Measurements from ENCODE around the gene BTNL9.

- TF ChIP-seq, protein P1, sequence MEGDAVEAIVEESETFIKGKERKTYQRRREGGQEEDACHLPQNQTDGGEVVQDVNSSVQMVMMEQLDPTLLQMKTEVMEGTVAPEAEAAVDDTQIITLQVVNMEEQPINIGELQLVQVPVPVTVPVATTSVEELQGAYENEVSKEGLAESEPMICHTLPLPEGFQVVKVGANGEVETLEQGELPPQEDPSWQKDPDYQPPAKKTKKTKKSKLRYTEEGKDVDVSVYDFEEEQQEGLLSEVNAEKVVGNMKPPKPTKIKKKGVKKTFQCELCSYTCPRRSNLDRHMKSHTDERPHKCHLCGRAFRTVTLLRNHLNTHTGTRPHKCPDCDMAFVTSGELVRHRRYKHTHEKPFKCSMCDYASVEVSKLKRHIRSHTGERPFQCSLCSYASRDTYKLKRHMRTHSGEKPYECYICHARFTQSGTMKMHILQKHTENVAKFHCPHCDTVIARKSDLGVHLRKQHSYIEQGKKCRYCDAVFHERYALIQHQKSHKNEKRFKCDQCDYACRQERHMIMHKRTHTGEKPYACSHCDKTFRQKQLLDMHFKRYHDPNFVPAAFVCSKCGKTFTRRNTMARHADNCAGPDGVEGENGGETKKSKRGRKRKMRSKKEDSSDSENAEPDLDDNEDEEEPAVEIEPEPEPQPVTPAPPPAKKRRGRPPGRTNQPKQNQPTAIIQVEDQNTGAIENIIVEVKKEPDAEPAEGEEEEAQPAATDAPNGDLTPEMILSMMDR (IDR thresholded peaks at IDR 0.05 in 4 of 5, conservative IDR thresholded peaks at IDR 0.05 in 1 of 5) = peak in 1 of 5 experiments; percentile 12
- no peak for TF ChIP-seq POLR2A (IDR thresholded peaks at IDR 0.05)
These were observed 5.2 kb downstream of the BTNL9 start for GRCh38 chr5:181045316-181045715.
